Ovary (tissue), 3 donors: ENCODE data around the gene ADORA1.

ENCODE experiments used
- POLR2A ChIP-seq: fragments of 450-650 bp; IDR thresholded peaks from one replicate; pipeline ENCODE4 v1.6.1; 2017; ENCODE audit warnings: antibody characterized with exemption, mild to moderate bottlenecking, moderate library complexity
- TF ChIP-seq, protein P1 (sequence below), 3 donors: fragments of 450-650 bp in 2 of 3; fragments of 200-600 bp in 1 of 3; IDR thresholded peaks; one replicate each; pipeline versions ENCODE4 v1.5.1 to v1.8.0; 2016 to 2022; ENCODE audit warnings: antibody characterized with exemption in 3 of 3, mild to moderate bottlenecking in 1 of 3
- donor health status: DM: no; HTN: no; CAD: no.

DNA sequence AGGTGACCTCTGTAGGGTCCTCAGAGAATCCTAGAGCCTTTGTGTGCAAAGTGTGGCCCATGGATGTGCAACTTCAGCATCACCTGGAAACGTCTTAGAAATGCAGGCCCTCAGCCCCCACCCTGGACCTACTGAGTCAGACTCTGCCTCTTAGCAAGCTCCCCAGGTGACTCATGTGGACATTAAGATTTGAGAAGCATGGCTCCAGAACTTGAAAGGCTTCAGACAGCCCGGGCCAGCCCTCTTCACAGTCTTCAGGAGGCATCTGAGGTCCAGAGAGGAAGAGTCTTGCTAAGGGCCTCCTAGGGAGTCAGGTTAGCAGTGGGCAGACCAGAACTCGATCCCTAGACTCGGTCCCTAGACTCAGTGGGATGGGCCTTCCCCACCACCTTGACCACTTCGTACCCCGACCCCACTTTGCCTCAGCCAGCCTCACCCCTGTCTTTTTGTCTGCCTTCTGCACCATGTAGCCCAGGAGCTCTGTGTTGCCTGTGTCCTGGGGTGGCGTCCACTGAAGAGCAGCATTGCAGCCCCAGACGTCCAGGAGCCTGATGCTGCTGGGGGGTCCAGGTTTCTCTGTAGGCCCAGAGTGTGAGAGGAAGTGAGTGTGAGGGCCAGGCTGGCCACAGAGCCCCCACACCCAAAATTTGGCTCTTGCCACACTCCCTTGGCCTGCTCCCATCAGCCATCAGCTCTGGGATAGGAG is 43.3 kb downstream of the ADORA1 start:
- TF ChIP-seq, protein P1, sequence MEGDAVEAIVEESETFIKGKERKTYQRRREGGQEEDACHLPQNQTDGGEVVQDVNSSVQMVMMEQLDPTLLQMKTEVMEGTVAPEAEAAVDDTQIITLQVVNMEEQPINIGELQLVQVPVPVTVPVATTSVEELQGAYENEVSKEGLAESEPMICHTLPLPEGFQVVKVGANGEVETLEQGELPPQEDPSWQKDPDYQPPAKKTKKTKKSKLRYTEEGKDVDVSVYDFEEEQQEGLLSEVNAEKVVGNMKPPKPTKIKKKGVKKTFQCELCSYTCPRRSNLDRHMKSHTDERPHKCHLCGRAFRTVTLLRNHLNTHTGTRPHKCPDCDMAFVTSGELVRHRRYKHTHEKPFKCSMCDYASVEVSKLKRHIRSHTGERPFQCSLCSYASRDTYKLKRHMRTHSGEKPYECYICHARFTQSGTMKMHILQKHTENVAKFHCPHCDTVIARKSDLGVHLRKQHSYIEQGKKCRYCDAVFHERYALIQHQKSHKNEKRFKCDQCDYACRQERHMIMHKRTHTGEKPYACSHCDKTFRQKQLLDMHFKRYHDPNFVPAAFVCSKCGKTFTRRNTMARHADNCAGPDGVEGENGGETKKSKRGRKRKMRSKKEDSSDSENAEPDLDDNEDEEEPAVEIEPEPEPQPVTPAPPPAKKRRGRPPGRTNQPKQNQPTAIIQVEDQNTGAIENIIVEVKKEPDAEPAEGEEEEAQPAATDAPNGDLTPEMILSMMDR (IDR thresholded peaks at IDR 0.05), result no peak
- TF ChIP-seq POLR2A, result no peak
